Activated naive CD8-positive, alpha-beta T cell treated with anti-CD3 and anti-CD28 coated beads, Interleukin-2, amount 50 U/mL, for 24 hours (primary cell): ENCODE data around the gene TTC29.
"Not testable (repeated sequence)": the region's sequence is repeated elsewhere in the genome, so short reads cannot be mapped to it uniquely, and the experiment has no call there.

ENCODE experiments used
- ATAC-seq: fragments of 150-1000 bp; cut with Tn5 transposase; one replicate; pipeline ENCODE4 v1.10.0; 2021
- DNase-seq: peaks from one replicate; pipeline ENCODE4 v3.0.0; 2021
- H3K27ac Mint-ChIP-seq: one replicate; pipeline ENCODE4 v1.8.0; 2021; ENCODE audit warnings: mild to moderate bottlenecking, mixed read lengths
- H3K27me3 Mint-ChIP-seq: one replicate; pipeline ENCODE4 v1.8.0; 2021; ENCODE audit warnings: mixed read lengths
- H3K36me3 Mint-ChIP-seq: one replicate; pipeline ENCODE4 v1.8.0; 2021; ENCODE audit warnings: low read depth, mixed read lengths
- H3K4me1 Mint-ChIP-seq: one replicate; pipeline ENCODE4 v1.8.0; 2021; ENCODE audit warnings: mixed read lengths
- H3K4me3 Mint-ChIP-seq: one replicate; pipeline ENCODE4 v1.8.0; 2021; ENCODE audit warnings: mild to moderate bottlenecking, moderate library complexity, mixed read lengths
- H3K9me3 Mint-ChIP-seq: one replicate; pipeline ENCODE4 v1.8.0; 2021; ENCODE audit warnings: mixed read lengths

TTC29 gene

DNA sequence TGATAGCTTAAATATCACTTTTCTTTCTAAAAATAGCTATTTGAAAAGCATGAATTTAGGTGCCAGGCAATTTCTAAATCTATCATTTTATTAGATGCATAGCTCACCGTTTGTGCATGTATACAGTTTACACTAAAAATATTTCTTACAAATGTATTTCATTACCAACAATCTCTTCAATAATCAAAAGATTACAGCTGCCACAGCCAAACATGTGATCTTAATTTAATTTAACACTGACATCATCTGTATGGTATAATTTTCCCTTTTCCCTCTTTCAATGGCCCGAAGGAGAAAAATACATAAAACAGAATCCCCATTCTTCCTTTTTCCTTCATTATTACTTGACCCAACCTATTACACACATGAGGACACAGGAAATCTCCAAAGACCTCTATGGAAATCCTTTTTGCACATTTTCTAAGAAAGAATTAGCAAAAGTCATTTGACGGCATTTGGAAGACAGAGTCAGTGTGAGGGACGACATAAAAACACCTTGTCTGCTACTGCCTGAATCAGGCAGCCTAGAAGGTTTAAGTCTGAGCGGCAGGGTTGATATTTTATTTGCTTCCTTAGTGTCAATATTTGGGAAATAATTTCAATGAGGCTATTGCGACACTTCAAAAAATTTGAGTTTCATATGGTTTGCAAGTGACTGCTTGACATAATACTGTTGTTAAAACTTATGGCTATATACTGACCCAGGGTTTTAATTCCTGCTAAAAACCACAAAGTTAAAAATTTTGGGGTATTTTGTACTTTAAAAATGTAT lies 111.2 kb downstream of the TTC29 start:
- Mint-ChIP-seq H3K27me3 (no peaks in the 10 kb centered on the region), H3K4me3 (no peak overlapping the region), H3K9me3 (no peaks in the 10 kb centered on the region), H3K4me1 (no peaks in the 10 kb centered on the region), H3K36me3 (no peaks in the 10 kb centered on the region), H3K27ac (no peak overlapping the region)
- DNase-seq: no peak
- no peak for ATAC-seq

DNA sequence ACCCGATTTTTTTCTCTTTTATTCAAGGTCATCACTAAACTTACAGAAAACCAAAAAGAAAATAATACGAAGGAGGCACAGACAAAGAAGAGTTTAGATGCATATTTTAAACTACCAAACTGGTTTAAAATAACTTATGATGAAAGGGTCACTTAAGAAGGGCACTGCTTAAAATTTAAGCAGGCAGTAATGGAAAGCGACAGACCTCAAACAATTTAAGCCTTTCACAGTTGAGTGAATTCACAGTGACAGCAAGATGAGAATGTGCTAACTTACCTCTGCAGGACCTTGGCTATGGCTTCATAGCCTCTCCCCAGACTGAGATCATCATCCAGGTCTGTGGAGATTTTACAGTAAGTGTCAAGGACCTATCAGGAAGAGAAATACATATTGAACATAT lies 112.1 kb downstream of the TTC29 start:
- Mint-ChIP-seq H3K27me3 (peaks cover 3% of the 10 kb centered on the region), H3K9me3 (no peaks in the 10 kb centered on the region), H3K27ac (no peak overlapping the region), H3K4me1 (no peaks in the 10 kb centered on the region), H3K36me3 (no peaks in the 10 kb centered on the region), H3K4me3 (no peak overlapping the region)
- ATAC-seq (no peak), DNase-seq (no peak)

DNA sequence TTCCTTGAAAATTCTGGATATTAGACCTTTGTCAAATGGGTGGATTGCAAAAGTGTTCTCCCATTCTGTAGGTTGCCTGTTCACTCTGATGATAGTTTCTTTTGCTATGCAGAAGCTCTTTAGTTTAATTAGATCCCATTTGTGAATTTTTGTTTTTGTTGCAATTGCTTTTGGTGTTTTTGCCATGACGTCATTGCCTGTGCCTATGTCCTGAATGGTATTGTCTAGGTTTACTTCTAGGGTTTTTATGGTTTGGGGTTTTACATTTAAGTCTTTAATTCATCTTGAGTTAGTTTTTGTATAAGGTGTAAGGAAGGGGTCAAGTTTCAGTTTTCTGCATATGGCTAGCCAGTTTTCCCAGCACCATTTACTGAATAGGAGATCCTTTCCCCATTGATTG lies 122.7 kb downstream of the TTC29 start:
- not testable (repeated sequence) for H3K4me3 Mint-ChIP-seq, DNase-seq, H3K27me3 Mint-ChIP-seq, H3K9me3 Mint-ChIP-seq, H3K4me1 Mint-ChIP-seq, ATAC-seq, H3K27ac Mint-ChIP-seq, H3K36me3 Mint-ChIP-seq

DNA sequence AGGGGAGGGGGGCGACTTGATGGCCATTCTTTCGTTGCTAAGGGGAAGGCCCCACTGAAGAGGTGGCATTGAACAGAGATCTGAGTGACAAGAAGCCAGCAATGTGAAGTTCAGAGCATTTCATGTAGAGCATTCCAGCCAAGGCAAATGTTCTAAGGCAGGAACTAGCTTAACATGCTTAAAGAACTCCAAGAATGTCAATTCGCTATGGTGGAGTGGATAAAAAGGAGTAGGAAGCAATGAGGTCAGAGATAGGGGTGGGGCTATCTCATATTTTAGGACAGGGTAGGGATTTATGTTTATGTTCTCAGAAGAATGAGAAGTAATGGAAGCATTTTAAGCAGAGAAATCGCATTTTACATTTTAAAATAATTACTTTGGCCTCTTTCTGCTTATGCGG lies 130.9 kb downstream of the TTC29 start:
- peaks cover 6% of the 10 kb centered on the region for H3K27me3 Mint-ChIP-seq
- DNase-seq (no peak), ATAC-seq (no peak)
- H3K4me1 Mint-ChIP-seq: no peaks in the 10 kb centered on the region
- no peak overlapping the region for H3K27ac Mint-ChIP-seq
- no peaks in the 10 kb centered on the region for H3K36me3 Mint-ChIP-seq
- H3K4me3 Mint-ChIP-seq: no peak overlapping the region
- peaks cover 4% of the 10 kb centered on the region for H3K9me3 Mint-ChIP-seq

DNA sequence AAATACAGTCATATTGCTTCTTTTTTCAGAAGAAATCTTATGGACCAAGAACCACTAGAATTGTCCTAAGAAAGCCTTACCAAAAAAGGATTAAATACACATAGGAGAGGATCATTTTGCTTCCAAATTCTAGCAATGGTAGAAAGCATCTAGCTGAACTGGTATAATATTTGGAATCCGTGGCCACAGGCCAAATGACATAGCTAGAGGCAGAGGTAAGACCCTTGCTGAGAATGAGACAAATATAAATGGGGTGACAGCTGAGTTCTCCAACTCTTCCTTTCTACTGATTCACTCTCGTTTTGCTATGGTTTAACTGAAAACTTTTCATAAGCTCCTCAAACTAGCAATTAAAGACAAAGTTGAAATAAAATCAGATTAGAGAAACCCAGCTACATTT lies 150.0 kb downstream of the TTC29 start:
- DNase-seq: no peak
- Mint-ChIP-seq H3K36me3 (no peaks in the 10 kb centered on the region), H3K4me1 (no peaks in the 10 kb centered on the region), H3K4me3 (no peak overlapping the region), H3K27ac (no peak overlapping the region), H3K9me3 (no peaks in the 10 kb centered on the region), H3K27me3 (peaks cover 6% of the 10 kb centered on the region)
- no peak for ATAC-seq

DNA sequence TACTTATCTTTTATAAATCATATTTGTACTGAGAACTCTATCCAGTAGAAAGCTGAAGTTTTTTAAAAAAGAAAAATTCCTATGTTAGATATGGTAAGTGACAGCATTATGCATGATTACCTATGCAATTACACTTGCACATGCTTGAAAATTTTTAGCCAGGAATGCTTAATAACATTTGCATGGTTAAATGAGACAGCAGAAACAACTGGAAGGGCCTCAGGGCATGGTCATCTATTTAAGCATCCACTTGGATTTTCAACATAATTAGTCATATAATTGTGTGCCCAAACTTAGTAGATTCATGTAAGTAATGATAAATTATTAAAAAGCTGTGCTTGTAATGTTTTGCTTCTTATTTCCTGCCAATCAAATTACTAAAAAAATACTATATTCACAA lies 151.9 kb downstream of the TTC29 start:
- H3K36me3 Mint-ChIP-seq: no peaks in the 10 kb centered on the region
- no peak overlapping the region for H3K4me3 Mint-ChIP-seq
- no peaks in the 10 kb centered on the region for H3K4me1 Mint-ChIP-seq

DNA sequence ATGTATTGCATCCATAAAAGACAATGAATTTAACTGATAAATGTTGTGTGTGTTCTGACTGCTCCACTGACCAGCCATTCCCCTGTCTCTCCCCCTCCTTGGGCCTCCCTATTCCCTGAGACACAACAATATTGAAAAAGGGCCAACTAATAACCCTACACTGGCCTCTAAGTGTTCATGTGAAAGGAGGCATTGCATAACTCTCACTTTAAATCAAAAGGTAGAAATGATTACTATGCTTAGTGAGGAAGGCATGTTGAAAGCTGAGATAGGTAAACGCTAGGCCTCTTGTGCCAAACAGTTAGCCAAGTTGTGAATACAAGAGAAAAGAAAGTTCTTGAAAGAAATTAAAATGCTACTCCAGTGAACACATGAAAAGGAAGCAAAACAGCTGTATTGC lies 154.2 kb downstream of the TTC29 start:
- no peaks in the 10 kb centered on the region for H3K4me1 Mint-ChIP-seq
- no peaks in the 10 kb centered on the region for H3K36me3 Mint-ChIP-seq
- no peak for ATAC-seq
- no peak overlapping the region for H3K27ac Mint-ChIP-seq
- H3K27me3 Mint-ChIP-seq: peaks cover 4% of the 10 kb centered on the region
- H3K9me3 Mint-ChIP-seq: no peaks in the 10 kb centered on the region
- H3K4me3 Mint-ChIP-seq: no peak overlapping the region
- DNase-seq: no peak

More for the DNA sequence above, 151.9 kb downstream of the TTC29 start:
- no peak for DNase-seq
- H3K27ac Mint-ChIP-seq: no peak overlapping the region
- peaks cover 6% of the 10 kb centered on the region for H3K27me3 Mint-ChIP-seq
- no peak for ATAC-seq
- H3K9me3 Mint-ChIP-seq: no peaks in the 10 kb centered on the region

DNA sequence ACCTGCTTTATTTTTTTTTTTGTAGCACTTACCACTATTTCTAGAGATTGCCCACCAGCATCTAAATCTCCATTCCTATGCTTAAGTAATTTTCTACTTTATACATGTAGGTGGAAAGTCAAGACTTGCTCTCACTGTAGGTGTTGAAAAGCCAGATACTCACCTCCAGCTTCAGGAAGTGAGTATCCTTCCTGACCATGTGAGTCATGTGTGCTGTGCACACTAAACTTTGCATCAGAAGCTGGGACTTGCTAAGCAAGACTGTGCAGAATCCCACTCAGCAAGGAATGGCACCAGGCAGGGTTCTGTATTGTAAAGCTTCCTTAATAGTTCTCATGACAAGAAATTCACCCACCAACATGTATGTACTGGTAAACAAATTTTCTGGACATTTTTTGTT lies 155.1 kb downstream of the TTC29 start:
- no peak overlapping the region for H3K4me3 Mint-ChIP-seq
- DNase-seq: no peak

DNA sequence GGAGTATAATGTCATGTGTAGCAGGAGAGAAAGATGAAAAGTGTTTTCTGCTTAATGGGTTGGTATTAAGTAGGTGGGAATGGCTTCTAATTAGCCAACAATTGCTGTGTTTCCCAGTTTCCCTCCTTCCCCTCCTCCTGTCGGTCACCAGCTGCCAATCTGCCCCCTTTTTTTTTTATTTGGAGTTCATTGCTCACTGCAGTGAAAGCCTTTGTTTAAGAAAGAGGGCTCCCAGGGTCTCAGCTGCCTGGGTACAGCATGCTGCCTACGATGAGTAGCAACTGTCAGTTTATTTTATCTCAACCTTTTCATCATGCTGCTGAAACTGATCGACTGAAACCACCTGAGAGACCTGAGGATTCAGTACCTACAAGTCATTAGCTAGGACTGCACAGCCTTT lies 157.9 kb downstream of the TTC29 start:
- no peaks in the 10 kb centered on the region for H3K4me1 Mint-ChIP-seq
- no peak overlapping the region for H3K27ac Mint-ChIP-seq
- peaks cover 7% of the 10 kb centered on the region for H3K27me3 Mint-ChIP-seq
- H3K9me3 Mint-ChIP-seq: no peaks in the 10 kb centered on the region
- H3K4me3 Mint-ChIP-seq: no peak overlapping the region
- DNase-seq (no peak), ATAC-seq (no peak)
- no peaks in the 10 kb centered on the region for H3K36me3 Mint-ChIP-seq

More for the DNA sequence above, 155.1 kb downstream of the TTC29 start:
- no peaks in the 10 kb centered on the region for H3K9me3 Mint-ChIP-seq
- no peak for ATAC-seq
- no peak overlapping the region for H3K27ac Mint-ChIP-seq
- no peaks in the 10 kb centered on the region for H3K36me3 Mint-ChIP-seq
- H3K4me1 Mint-ChIP-seq: no peaks in the 10 kb centered on the region
- H3K27me3 Mint-ChIP-seq: peaks cover 4% of the 10 kb centered on the region

DNA sequence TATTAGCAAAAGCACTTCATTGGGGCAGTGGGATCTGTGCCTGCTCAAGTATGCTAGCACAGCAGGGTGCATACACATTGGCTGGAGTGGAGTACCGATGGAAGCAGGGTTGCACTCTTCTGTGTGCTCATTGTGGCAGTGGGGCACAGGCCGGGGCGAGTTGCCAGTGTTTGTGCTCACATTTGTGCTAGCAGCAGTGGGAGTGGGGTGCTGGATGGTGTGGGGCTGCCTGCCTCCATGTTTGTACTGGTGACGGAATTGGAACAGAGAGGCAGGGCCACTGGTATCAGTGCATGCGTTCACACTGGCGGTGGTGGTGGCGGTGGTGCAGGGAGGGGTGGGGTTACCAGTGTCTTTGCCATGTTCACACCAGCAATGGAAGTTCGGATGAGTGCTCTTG lies 169.0 kb downstream of the TTC29 start:
- no peaks in the 10 kb centered on the region for H3K4me1 Mint-ChIP-seq
- H3K27ac Mint-ChIP-seq: no peak overlapping the region

DNA sequence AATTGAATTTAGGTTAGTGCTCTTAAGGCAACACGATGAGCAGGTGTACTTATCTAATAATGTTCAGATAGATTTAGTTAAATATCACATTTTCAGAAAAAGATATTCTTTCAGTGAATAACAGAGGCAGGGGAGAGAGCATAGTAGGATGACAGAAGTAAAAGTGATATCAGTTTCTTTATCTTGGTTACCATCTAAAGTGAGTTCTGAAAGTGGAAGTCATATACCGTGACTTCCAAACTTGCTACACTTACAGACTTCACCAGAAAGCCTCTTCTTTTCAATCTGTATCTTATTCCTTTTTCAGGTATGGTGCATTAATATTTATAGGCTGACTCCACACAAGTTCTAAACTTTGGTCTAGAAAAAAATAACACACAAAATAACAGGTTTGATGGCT lies 182.1 kb downstream of the TTC29 start:
- no peak overlapping the region for H3K4me3 Mint-ChIP-seq

More for the DNA sequence above, 169.0 kb downstream of the TTC29 start:
- DNase-seq (no peak), ATAC-seq (no peak)
- Mint-ChIP-seq H3K4me3 (no peak overlapping the region), H3K27me3 (peaks cover 4% of the 10 kb centered on the region), H3K9me3 (peaks cover 4% of the 10 kb centered on the region), H3K36me3 (no peaks in the 10 kb centered on the region)

DNA sequence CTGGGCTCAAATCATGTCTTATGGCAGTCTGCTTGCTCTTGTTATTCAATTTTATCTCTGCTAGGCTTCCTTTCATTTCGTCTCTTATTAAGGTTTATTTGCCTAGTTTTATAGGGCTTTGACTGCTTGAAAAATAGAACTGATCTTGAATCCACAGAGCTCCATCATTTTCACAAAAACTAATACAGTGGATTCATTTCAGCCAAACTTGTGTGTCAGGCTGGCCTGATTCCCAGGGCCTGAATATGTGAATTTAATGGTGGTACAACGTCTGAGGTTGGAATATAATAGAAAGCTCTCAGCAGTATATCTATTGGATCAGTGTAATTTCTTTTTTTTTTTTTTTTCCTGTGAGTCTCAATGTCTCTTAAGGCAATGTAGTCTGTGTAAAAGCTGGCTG lies 183.6 kb downstream of the TTC29 start:
- Mint-ChIP-seq H3K4me3 (no peak overlapping the region), H3K27ac (no peak overlapping the region), H3K4me1 (no peaks in the 10 kb centered on the region), H3K9me3 (peaks cover 11% of the 10 kb centered on the region), H3K36me3 (no peaks in the 10 kb centered on the region), H3K27me3 (no peaks in the 10 kb centered on the region)
- no peak for DNase-seq
- no peak for ATAC-seq

More for the DNA sequence above, 182.1 kb downstream of the TTC29 start:
- Mint-ChIP-seq H3K27me3 (no peaks in the 10 kb centered on the region), H3K36me3 (no peaks in the 10 kb centered on the region), H3K9me3 (peaks cover 10% of the 10 kb centered on the region), H3K27ac (no peak overlapping the region), H3K4me1 (no peaks in the 10 kb centered on the region)
- DNase-seq (no peak), ATAC-seq (no peak)

DNA sequence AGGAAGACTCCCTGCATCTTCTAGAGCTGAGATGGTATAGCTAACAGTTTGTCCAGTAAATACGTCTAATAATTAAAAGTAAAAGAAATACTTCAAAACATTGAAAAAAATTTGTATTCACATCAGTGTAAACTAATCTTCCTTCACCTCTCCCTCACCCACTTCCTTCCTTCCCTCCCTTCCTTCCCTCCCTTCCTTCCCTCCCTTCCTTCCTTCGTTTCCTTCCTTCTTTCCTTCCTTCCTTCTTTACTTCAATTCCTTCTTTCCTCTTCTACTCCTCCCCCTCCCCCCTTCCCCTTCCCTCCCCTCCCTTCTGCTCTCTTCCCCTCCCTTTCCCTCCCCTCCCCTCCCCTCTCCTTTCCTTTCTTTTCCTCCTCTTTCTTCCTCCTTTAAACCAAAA lies 203.2 kb downstream of the TTC29 start:
- Mint-ChIP-seq H3K9me3 (no peaks in the 10 kb centered on the region), H3K27ac (no peak overlapping the region), H3K27me3 (peaks cover 2% of the 10 kb centered on the region), H3K4me3 (no peak overlapping the region), H3K4me1 (no peaks in the 10 kb centered on the region), H3K36me3 (no peaks in the 10 kb centered on the region)
- DNase-seq (no peak), ATAC-seq (no peak)

DNA sequence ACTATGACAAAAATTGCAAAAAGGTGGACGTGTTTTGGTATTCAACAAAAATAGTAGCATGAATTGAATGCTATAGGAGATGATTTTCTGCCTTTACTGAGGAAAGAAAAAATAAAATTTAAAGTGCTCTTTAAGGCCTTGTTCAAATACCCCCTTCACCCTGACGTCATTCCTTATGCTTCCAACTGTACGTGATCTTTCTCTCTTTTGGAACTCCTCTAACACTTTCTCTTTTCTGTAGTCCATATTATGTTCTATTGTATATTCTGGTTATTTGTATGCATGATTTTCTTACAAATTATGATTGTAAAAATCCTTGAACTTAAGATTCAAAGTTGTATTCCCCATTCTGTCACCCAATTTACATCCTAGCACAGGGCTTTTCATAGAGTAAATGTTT lies 206.5 kb downstream of the TTC29 start:
- DNase-seq (no peak), ATAC-seq (no peak)
- Mint-ChIP-seq H3K4me1 (no peaks in the 10 kb centered on the region), H3K27ac (no peak overlapping the region), H3K27me3 (peaks cover 2% of the 10 kb centered on the region), H3K36me3 (no peaks in the 10 kb centered on the region), H3K9me3 (no peaks in the 10 kb centered on the region), H3K4me3 (no peak overlapping the region)

DNA sequence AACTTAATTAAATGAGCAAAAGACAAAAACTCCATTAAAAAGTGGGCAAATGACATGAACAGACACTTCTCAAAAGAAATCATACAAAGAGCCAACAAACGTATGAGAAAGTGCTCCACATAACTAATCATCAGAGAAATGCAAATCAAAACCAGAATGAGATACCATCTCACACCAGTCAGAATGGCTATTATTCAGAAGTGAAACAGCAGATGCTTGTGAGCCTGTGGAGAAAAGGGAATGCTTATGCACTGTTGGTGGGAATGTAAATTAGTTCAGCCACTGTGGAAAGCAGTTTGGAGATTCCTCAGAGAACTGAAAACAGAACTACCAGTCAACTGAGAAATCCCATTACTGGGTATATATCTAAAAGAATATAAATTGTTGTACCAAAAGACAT lies 222.1 kb downstream of the TTC29 start:
- DNase-seq, H3K4me1 Mint-ChIP-seq, H3K27ac Mint-ChIP-seq, H3K4me3 Mint-ChIP-seq, H3K36me3 Mint-ChIP-seq, H3K27me3 Mint-ChIP-seq, ATAC-seq, H3K9me3 Mint-ChIP-seq: not testable (repeated sequence)

DNA sequence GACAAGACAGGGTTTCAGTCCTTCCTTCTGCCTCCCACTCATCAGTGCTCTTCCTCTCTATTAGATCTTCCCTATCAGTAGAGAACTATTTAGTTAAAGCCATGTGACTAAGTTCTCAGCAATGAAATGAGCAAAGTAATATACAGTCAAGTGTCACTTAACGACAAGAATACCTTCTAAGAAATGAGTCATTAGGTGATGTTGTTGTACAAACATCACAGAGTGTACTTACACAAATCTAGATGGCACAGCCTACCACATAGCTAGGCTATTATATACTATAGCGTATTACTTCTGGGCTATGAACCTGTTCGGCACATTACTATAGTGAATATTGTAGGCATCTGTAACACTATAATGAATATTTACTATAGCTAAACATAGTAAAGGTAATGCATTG lies 235.7 kb downstream of the TTC29 start:
- ATAC-seq: no peak
- Mint-ChIP-seq H3K9me3 (no peaks in the 10 kb centered on the region), H3K4me3 (no peak overlapping the region), H3K27ac (no peak overlapping the region), H3K4me1 (no peaks in the 10 kb centered on the region), H3K27me3 (no peaks in the 10 kb centered on the region), H3K36me3 (no peaks in the 10 kb centered on the region)
- DNase-seq: no peak
